GM21515 (cell line): Measurements from ENCODE around the gene ZNF615.
"Not testable (repeated sequence)": the region's sequence is repeated elsewhere in the genome, so short reads cannot be mapped to it uniquely, and the experiment has no call there.

Source experiments
- ATAC-seq: cut with Tn5 transposase; IDR thresholded peaks from one replicate; pipeline ENCODE4 v1.9.1; 2021; ENCODE audit not compliant: unreplicated experiment

ZNF615 gene

GRCh38 chr19:52007806-52008557 lies at the start of gene ZNF615:
Gene ZNF615, minus strand, starts transcription at chr19:52008211. Its CDS starts 4,500 bp downstream, at chr19:52003711.
- ATAC-seq = peak; percentile 95

- not testable (repeated sequence) for ATAC-seq
Observed at GRCh38 chr19:52056480-52056879, 48.5 kb upstream of the ZNF615 start.

GRCh38 chr19:52051736-52052135 lies 43.7 kb upstream of the ZNF615 start:
- ATAC-seq = not testable (repeated sequence)

- ATAC-seq = peak; percentile 84
Observed at GRCh38 chr19:52048555-52049501, 40.8 kb upstream of the ZNF615 start, which contains the start of gene ZNF432. Gene ZNF432, minus strand, starts transcription at chr19:52048838. Its CDS starts 1,970 bp downstream, at chr19:52046868.

- ATAC-seq = no peak
Observed at GRCh38 chr19:52039169-52039568, 31.2 kb upstream of the ZNF615 start.

- no peak for ATAC-seq
Observed at GRCh38 chr19:52034051-52034728, 26.2 kb upstream of the ZNF615 start.

- peak; percentile 25 for ATAC-seq
Observed at GRCh38 chr19:52028780-52029123, 20.7 kb upstream of the ZNF615 start.

GRCh38 chr19:52028027-52028779 lies 20.2 kb upstream of the ZNF615 start, which contains the start of gene ZNF614:
Gene ZNF614, minus strand, starts transcription at chr19:52028379. Its CDS starts 2,634 bp downstream, at chr19:52025745.
- ATAC-seq = peak; percentile 92

- not testable (repeated sequence) for ATAC-seq
Observed at GRCh38 chr19:52026255-52026990, 18.4 kb upstream of the ZNF615 start.

- ATAC-seq = not testable (repeated sequence)
Observed at GRCh38 chr19:52024478-52024877, 16.5 kb upstream of the ZNF615 start.

- no peak for ATAC-seq
Observed at GRCh38 chr19:52022193-52022592, 14.2 kb upstream of the ZNF615 start.

- ATAC-seq = no peak
Observed at GRCh38 chr19:52020506-52020905, 12.5 kb upstream of the ZNF615 start.

- no peak for ATAC-seq
Observed at GRCh38 chr19:52010674-52011073, 2.7 kb upstream of the ZNF615 start.

GRCh38 chr19:52007451-52007805 lies 583 bp downstream of the ZNF615 start:
- ATAC-seq = no peak

GRCh38 chr19:51994048-51994644 lies 13.9 kb downstream of the ZNF615 start:
- ATAC-seq = no peak

GRCh38 chr19:51993422-51993821 lies 14.6 kb downstream of the ZNF615 start:
- ATAC-seq = no peak

GRCh38 chr19:51986309-51987291 lies 21.4 kb downstream of the ZNF615 start, which contains the start of gene ZNF350:
Gene ZNF350, minus strand, starts transcription at chr19:51986840. Its CDS starts 12,480 bp downstream, at chr19:51974360.
- ATAC-seq = no peak

- no peak for ATAC-seq
Observed at GRCh38 chr19:51983361-51983760, 24.6 kb downstream of the ZNF615 start.
